IMR-90 (cell line): ENCODE data around the gene CBY1.
"Not testable (repeated sequence)": the region's sequence is repeated elsewhere in the genome, so short reads cannot be mapped to it uniquely, and the experiment has no call there.

Experiments
- POLR2A ChIP-seq: IDR thresholded peaks from 2 replicates; pipeline ENCODE4 v1.6.1; 2012; ENCODE audit warnings: mild to moderate bottlenecking, low read depth, low read length
- TF ChIP-seq, protein P1 (sequence below): conservative IDR thresholded peaks from 2 replicates; pipeline ENCODE4 v1.5.1; 2012; ENCODE audit warnings: mild to moderate bottlenecking, low read depth, low read length, improper control_type of control experiment

DNA sequence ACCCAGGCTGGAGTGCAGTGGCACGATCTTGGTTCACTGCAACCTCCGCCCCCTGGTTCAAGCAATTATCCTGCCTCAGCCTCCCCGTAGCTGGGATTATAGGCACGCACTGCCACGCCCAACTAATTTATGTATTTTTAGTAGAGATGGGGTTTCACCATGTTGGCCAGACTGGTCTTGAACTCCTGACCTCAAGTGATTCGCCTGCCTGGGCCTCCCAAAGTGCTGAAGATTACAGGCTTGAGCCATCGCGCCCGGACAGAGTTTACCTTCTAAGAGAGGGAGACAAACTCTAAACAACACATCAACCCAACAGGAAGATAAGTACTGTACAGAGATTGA, 41.4 kb upstream of the CBY1 start:
- TF ChIP-seq, protein P1, sequence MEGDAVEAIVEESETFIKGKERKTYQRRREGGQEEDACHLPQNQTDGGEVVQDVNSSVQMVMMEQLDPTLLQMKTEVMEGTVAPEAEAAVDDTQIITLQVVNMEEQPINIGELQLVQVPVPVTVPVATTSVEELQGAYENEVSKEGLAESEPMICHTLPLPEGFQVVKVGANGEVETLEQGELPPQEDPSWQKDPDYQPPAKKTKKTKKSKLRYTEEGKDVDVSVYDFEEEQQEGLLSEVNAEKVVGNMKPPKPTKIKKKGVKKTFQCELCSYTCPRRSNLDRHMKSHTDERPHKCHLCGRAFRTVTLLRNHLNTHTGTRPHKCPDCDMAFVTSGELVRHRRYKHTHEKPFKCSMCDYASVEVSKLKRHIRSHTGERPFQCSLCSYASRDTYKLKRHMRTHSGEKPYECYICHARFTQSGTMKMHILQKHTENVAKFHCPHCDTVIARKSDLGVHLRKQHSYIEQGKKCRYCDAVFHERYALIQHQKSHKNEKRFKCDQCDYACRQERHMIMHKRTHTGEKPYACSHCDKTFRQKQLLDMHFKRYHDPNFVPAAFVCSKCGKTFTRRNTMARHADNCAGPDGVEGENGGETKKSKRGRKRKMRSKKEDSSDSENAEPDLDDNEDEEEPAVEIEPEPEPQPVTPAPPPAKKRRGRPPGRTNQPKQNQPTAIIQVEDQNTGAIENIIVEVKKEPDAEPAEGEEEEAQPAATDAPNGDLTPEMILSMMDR: not testable (repeated sequence)
- TF ChIP-seq POLR2A: not testable (repeated sequence)
